Right lobe of liver (tissue), 6 donors: ENCODE results near the gene GJA3. TPM values are rescaled to one million over a fixed set of nuclear protein-coding genes. Genes with fewer than 3 reads are reported as not detected.

Experiments
- ATAC-seq, 4 donors: fragments of 200-7000 bp; cut with Tn5 transposase; one replicate each; pipeline ENCODE4 v1.9.1; 2020; ENCODE audit warnings: mild to moderate bottlenecking in 4 of 4, moderate library complexity in 4 of 4
- DNase-seq, 3 donors: peaks; one replicate each; pipeline ENCODE4 v3.0.0-alpha.2; 2020
- H3K27ac ChIP-seq, 3 donors: fragments of 200-600 bp; one replicate each; pipeline ENCODE4 v1.8.0; 2022
- H3K27me3 ChIP-seq, 2 donors: fragments of 200-600 bp; one replicate each; pipeline ENCODE4 v1.8.0; 2022
- H3K36me3 ChIP-seq, 4 donors: fragments of 200-600 bp; sonication (generic) in 1 of 4; one replicate each; pipeline versions ENCODE4 v1.5.1 to v1.8.0; 2017 to 2022; ENCODE audit warnings: control low read depth in 1 of 4
- H3K4me1 ChIP-seq, 4 donors: fragments of 200-600 bp; sonication (generic) in 1 of 4; one replicate each; pipeline versions ENCODE4 v1.5.1 to v1.8.0; 2017 to 2022; ENCODE audit warnings: control low read depth in 1 of 4
- H3K4me3 ChIP-seq, 3 donors: fragments of 200-600 bp; one replicate each; pipeline ENCODE4 v1.8.0; 2022
- H3K9me3 ChIP-seq, 4 donors: fragments of 200-600 bp; sonication (generic) in 1 of 4; one replicate each; pipeline versions ENCODE4 v1.5.1 to v1.8.0; 2017 to 2022; ENCODE audit warnings: control low read depth in 1 of 4
- POLR2A ChIP-seq: fragments of 450-650 bp; IDR thresholded peaks from one replicate; pipeline ENCODE4 v1.6.1; 2017; ENCODE audit warnings: antibody characterized with exemption, mild to moderate bottlenecking
- WGBS: methylation state at CpG from one replicate; pipeline ENCODE4 v1.1.6; 2018; ENCODE audit warnings: low coverage, low lambda C conversion rate; ENCODE audit not compliant: insufficient coverage; ENCODE audit errors: missing lambda C conversion rate; 5-methylcytosine and 5-hydroxymethylcytosine counted together
- intact Hi-C, 2 donors: fragments of 100-400 bp; cut with DNase I; formaldehyde crosslinking; loops; one replicate each; pipeline versions ENCODE4 v1.11.2 to v1.14.1; 2022
- total RNA-seq, 6 experiments: library from RNA; depleted of rRNA in 2 of 6; stranded (reverse); fragments of >200 nt in 2 of 6; fragmentation: NEBNext Ultra II Directional in 3 of 6; extraction: Animal tissue kit (Norgen Biotek cat#: 25700) in 3 of 6; gene quantifications; one replicate each; pipeline versions ENCODE4 v1.1.0 to v1.2.4, GENCODE V29; 2016 to 2023
- TF ChIP-seq, protein P1 (sequence below), 4 donors: fragments of 200-600 bp in 3 of 4; fragments of 450-650 bp in 1 of 4; IDR thresholded peaks; one replicate each; pipeline versions ENCODE4 v1.5.1 to v1.8.0; 2016 to 2022; ENCODE audit warnings: antibody characterized with exemption in 4 of 4, mild to moderate bottlenecking in 2 of 4
- donor health status: DM: no; HTN: yes; CAD: no.
- donor health status: DM: no; HTN: no; CAD: no.
- donor health status: DM: no; HTN: no; CAD: no.
- donor health status: DM: no; HTN: yes; CAD: no.
- donor health status: DM: no; HTN: yes; CAD: no.

The GJA3 gene
- total RNA-seq, 6 experiments from 2014 or later, result 0.11 TPM; not detected in 5

DNA sequence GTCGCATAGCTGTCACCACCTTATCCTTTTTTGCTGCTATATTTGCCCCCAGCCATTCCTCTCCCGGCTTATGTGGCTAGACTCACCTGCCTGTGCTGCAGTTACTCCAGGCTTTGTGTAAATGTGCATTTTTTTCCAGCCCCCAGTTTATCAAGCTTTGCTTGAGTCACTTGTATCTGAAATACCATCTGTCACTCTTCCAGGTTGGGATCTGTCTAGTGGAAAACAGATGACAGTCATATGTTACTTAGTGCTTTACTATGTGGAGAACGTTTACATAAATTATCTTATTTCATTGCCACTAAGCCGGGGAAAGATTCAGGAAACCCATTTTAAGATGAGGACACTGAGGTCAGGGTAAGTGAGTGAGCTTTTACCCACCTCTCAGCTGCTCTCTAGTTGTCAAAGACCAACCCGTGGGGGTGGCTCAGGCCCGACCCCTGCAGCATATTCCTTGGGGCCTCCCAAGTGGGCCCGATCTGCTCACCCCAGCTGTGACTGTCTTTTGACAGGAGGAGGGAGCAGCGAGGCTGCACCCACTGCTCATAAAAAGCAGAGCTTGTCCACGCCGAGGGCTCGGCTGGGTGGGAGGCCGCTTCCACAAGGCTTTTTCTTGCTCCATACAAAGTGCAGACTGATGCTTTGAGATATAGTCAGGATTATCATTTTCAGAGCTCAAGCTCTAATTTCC, 24.7 kb upstream of the GJA3 start:
- intact Hi-C loops, result no loop called here
- Histone ChIP-seq H3K27me3 (no peaks in the 10 kb centered on the region), H3K27ac (no peak overlapping the region), H3K36me3 (peaks cover 0 to 10% (median 0%) of the 10 kb centered on the region in 4 donors), H3K4me1 (peaks cover 0 to 20% (median 10%) of the 10 kb centered on the region in 4 donors), H3K4me3 (no peak overlapping the region), H3K9me3 (peaks cover 0 to 4% (median 0%) of the 10 kb centered on the region in 4 donors)
- DNase-seq (no peak), ATAC-seq (no peak)
- no peak for TF ChIP-seq POLR2A
- TF ChIP-seq, protein P1, sequence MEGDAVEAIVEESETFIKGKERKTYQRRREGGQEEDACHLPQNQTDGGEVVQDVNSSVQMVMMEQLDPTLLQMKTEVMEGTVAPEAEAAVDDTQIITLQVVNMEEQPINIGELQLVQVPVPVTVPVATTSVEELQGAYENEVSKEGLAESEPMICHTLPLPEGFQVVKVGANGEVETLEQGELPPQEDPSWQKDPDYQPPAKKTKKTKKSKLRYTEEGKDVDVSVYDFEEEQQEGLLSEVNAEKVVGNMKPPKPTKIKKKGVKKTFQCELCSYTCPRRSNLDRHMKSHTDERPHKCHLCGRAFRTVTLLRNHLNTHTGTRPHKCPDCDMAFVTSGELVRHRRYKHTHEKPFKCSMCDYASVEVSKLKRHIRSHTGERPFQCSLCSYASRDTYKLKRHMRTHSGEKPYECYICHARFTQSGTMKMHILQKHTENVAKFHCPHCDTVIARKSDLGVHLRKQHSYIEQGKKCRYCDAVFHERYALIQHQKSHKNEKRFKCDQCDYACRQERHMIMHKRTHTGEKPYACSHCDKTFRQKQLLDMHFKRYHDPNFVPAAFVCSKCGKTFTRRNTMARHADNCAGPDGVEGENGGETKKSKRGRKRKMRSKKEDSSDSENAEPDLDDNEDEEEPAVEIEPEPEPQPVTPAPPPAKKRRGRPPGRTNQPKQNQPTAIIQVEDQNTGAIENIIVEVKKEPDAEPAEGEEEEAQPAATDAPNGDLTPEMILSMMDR (IDR thresholded peaks at IDR 0.05), result no peak
- 55% methylated on average over 4 of the region's 12 CpGs for WGBS

DNA sequence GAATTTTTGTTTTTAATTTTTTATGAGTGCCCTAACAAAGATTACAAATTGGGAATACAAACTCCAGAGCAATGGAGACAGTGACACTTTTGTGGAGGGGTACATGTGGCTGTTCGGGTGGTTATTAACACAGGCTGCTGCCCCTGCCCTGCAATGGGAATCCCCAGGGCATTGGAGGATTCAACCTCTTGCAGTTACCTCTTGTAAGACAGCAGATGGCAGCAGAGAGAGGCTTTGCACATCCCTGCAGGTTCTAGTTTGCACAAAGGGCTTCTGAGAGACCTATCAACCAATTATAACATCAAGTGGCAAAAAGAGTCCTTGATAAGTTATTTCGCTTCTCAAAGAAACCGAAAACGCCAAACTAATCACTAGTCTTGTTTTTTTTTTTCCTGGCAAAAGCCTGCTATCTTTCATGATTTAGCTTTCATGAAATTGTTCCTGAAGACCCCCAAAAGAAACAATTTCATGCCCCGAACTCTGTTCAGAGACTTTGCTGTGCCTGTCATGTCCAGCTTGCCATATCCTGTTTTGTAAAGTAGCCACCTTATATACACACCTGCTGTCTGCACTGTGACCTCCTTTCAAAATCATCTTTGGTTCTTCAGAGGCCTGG, 21.5 kb upstream of the GJA3 start:
- no peak for TF ChIP-seq POLR2A
- TF ChIP-seq, protein P1 (IDR thresholded peaks at IDR 0.05), result peak; percentile 74 to 91 (median 86)
- Histone ChIP-seq H3K36me3 (no peaks in the 10 kb centered on the region), H3K4me1 (peaks cover 0 to 2% (median 0%) of the 10 kb centered on the region in 4 donors), H3K27ac (no peak overlapping the region), H3K27me3 (no peaks in the 10 kb centered on the region), H3K9me3 (peaks cover 0 to 1% (median 0%) of the 10 kb centered on the region in 4 donors), H3K4me3 (no peak overlapping the region)
- ATAC-seq (peak; percentile 96 to 98 (median 97)), DNase-seq (no peak)
- 16% methylated on average over 5 of the region's 5 CpGs for WGBS
- intact Hi-C loops, result no loop called here

DNA sequence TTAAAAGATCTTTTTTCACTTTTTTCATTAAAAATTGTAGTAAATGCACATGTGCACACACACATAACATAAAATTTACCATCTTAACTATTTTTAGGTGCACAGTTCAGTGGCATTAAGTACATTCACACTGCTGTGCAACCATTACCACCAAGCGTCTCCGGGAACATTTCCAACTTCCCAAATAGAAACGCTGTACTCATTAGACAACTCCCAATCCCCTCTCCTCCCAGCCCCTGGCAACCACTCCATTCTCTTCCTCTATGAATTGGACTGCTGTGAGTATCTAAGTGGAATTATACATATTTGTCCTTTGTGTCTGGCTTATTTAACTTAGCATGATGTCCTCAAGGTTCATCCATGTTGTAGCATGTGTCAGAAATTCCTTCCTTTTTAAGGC, 20.3 kb upstream of the GJA3 start:
- Histone ChIP-seq H3K4me3 (no peak overlapping the region), H3K27ac (no peak overlapping the region), H3K27me3 (no peaks in the 10 kb centered on the region), H3K36me3 (no peaks in the 10 kb centered on the region), H3K4me1 (peaks cover 0 to 6% (median 0%) of the 10 kb centered on the region in 4 donors), H3K9me3 (no peaks in the 10 kb centered on the region)
- intact Hi-C loops, result no loop called here
- 53% methylated on average over 3 of the region's 3 CpGs for WGBS
- ATAC-seq (no peak), DNase-seq (no peak)
- TF ChIP-seq, protein P1 (IDR thresholded peaks at IDR 0.05), result no peak
- TF ChIP-seq POLR2A, result no peak

DNA sequence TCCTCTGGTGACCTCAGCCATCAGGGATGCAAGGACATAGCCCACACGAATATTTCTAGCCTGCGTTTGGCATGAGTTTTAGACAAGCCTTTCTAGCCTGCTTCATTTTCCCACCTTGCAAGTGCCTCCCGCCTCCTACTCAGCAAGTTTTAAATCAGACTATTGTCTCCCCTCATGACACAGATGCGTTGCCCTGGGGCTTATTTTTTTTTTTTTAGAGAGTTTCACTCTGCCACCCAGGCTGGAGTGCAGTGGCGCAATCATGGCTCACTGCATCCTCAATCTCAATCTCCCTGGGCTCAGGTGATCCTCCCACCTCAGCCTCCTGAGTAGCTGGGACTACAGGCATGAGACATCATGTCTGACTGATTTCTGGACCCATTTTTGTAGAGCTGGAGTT, 17.3 kb upstream of the GJA3 start:
- DNase-seq (no peak), ATAC-seq (no peak)
- Histone ChIP-seq H3K9me3 (no peaks in the 10 kb centered on the region), H3K4me3 (no peak overlapping the region), H3K36me3 (no peaks in the 10 kb centered on the region), H3K27ac (no peak overlapping the region), H3K4me1 (peaks cover 0 to 12% (median 0%) of the 10 kb centered on the region in 4 donors), H3K27me3 (no peaks in the 10 kb centered on the region)
- WGBS, result no CpG with 5 or more reads among the region's 5 CpGs
- intact Hi-C loops, result no loop called here
- TF ChIP-seq, protein P1 (IDR thresholded peaks at IDR 0.05), result no peak
- TF ChIP-seq POLR2A, result no peak
